IMR-90 (cell line): ENCODE results near the gene BCL2L1. TPM values are rescaled to one million over a fixed set of nuclear protein-coding genes. Genes with fewer than 3 reads are reported as not detected.

Source experiments
- ATAC-seq: fragments of 200-7000 bp; cut with Tn5 transposase; 2 replicates; pipeline ENCODE4 v1.9.1; 2020; ENCODE audit warnings: low read depth, mild to moderate bottlenecking, moderate library complexity
- BruUV-seq: library from RNA; stranded (reverse); fragments of 400-500 nt; replicated peaks from 2 replicates; lab custom pipeline; 2021; lab: Mats Ljungman, UMichigan
- CTCF ChIA-PET: fragments of 300-600 bp; formaldehyde crosslinking; extraction: SDS; loops from one replicate; lab custom pipeline; 2021; ENCODE audit warnings: antibody characterized with exemption; lab: Yijun Ruan, JAX
- POLR2A ChIA-PET: fragments of 300-600 bp; sonication (Branson Sonifier 250); formaldehyde crosslinking; loops from one replicate; lab custom pipeline; 2022; ENCODE audit warnings: antibody characterized with exemption; ENCODE audit not compliant: unreplicated experiment; lab: Charles Lee
- DNase-seq: peaks from one replicate; pipeline ENCODE4 v3.0.0; 2013
- H2AFZ ChIP-seq: replicated peaks from 2 replicates; pipeline ENCODE3; 2013; ENCODE audit warnings: low read length, mild to moderate bottlenecking; ENCODE audit not compliant: poor library complexity
- H2AK5ac ChIP-seq: 2 replicates; pipeline ENCODE4 v1.6.1; 2013; ENCODE audit warnings: low read depth, low read length, inconsistent platforms
- H2AK9ac ChIP-seq: replicated peaks from 2 replicates; pipeline ENCODE3; 2013; ENCODE audit warnings: mild to moderate bottlenecking, low read depth, low read length, moderate library complexity; ENCODE audit not compliant: poor library complexity
- H2BK120ac ChIP-seq: 2 replicates; pipeline ENCODE4 v1.6.1; 2013; ENCODE audit warnings: low read depth, low read length, inconsistent platforms
- H2BK15ac ChIP-seq: 3 replicates; pipeline ENCODE4 v1.6.1; 2013; ENCODE audit warnings: low read depth, low read length, inconsistent platforms
- H2BK20ac ChIP-seq: 2 replicates; pipeline ENCODE4 v1.6.1; 2013; ENCODE audit warnings: low read depth, mild to moderate bottlenecking, inconsistent platforms, low read length, moderate library complexity
- H2BK5ac ChIP-seq: 2 replicates; pipeline ENCODE4 v1.6.1; 2013; ENCODE audit warnings: mild to moderate bottlenecking, low read depth, low read length, inconsistent platforms; ENCODE audit not compliant: poor library complexity, severe bottlenecking
- H3K14ac ChIP-seq: replicated peaks from 2 replicates; pipeline ENCODE4 v1.6.1; 2013; ENCODE audit warnings: low read depth, low read length, inconsistent platforms
- H3K18ac ChIP-seq: 2 replicates; pipeline ENCODE4 v1.6.1; 2013; ENCODE audit warnings: low read depth, low read length, control low read depth
- H3K23ac ChIP-seq: 2 replicates; pipeline ENCODE4 v1.6.1; 2013; ENCODE audit warnings: low read depth, low read length, inconsistent platforms
- H3K27ac ChIP-seq: 2 replicates; pipeline ENCODE4 v1.5.1; 2013; ENCODE audit warnings: mild to moderate bottlenecking, control low read depth, low read length; ENCODE audit not compliant: insufficient read depth
- H3K27me3 ChIP-seq: 2 replicates; pipeline ENCODE4 v1.6.1; 2013; ENCODE audit warnings: low read length; ENCODE audit not compliant: control insufficient read depth, insufficient read depth
- H3K36me3 ChIP-seq: 2 replicates; pipeline ENCODE4 v1.6.1; 2013; ENCODE audit warnings: low read length, mixed read lengths; ENCODE audit not compliant: control insufficient read depth, insufficient read depth
- H3K4ac ChIP-seq: 2 replicates; pipeline ENCODE4 v1.6.1; 2013; ENCODE audit warnings: low read depth, low read length, inconsistent platforms
- H3K4me1 ChIP-seq: 2 replicates; pipeline ENCODE4 v1.6.1; 2013; ENCODE audit warnings: low read length, mixed read lengths; ENCODE audit not compliant: control insufficient read depth, insufficient read depth
- H3K4me2 ChIP-seq: 2 replicates; pipeline ENCODE4 v1.6.1; 2013; ENCODE audit warnings: low read depth, mild to moderate bottlenecking, control low read depth, low read length, moderate library complexity
- H3K4me3 ChIP-seq: 2 replicates; pipeline ENCODE4 v1.5.1; 2013; ENCODE audit warnings: low read depth, mild to moderate bottlenecking, control low read depth, low read length, moderate library complexity; ENCODE audit not compliant: insufficient read depth
- H3K56ac ChIP-seq: 2 replicates; pipeline ENCODE4 v1.6.1; 2013; ENCODE audit warnings: low read length, inconsistent platforms; ENCODE audit not compliant: insufficient read depth; ENCODE audit errors: extremely low read depth
- H3K79me1 ChIP-seq, 2 experiments: 2 replicates each; pipeline ENCODE4 v1.6.1; 2013; ENCODE audit warnings: low read length in 2 of 2, inconsistent platforms in 1 of 2, low read depth in 1 of 2
- H3K9ac ChIP-seq: 2 replicates; pipeline ENCODE4 v1.6.1; 2013; ENCODE audit warnings: low read depth, low read length, control low read depth
- H3K9me1 ChIP-seq: 2 replicates; pipeline ENCODE4 v1.6.1; 2013; ENCODE audit warnings: low read length, inconsistent platforms; ENCODE audit not compliant: insufficient read depth
- H3K9me3 ChIP-seq: 2 replicates; pipeline ENCODE4 v1.6.1; 2013; ENCODE audit warnings: low read length; ENCODE audit not compliant: control insufficient read depth, insufficient read depth
- H4K20me1 ChIP-seq: 2 replicates; pipeline ENCODE4 v1.6.1; 2013; ENCODE audit warnings: low read length, inconsistent platforms; ENCODE audit not compliant: insufficient read depth
- H4K5ac ChIP-seq: 2 replicates; pipeline ENCODE4 v1.6.1; 2013; ENCODE audit warnings: mild to moderate bottlenecking, low read depth, low read length, control low read depth
- H4K8ac ChIP-seq, 2 experiments: 2 replicates each; pipeline ENCODE4 v1.6.1; 2013; ENCODE audit warnings: low read depth in 2 of 2, low read length in 2 of 2, control low read depth in 1 of 2, inconsistent platforms in 1 of 2
- H4K91ac ChIP-seq: 2 replicates; pipeline ENCODE4 v1.6.1; 2013; ENCODE audit warnings: low read depth, low read length, inconsistent platforms; ENCODE audit not compliant: insufficient read depth
- CHD1 ChIP-seq: IDR thresholded peaks from 2 replicates; pipeline ENCODE4 v1.6.1; 2012; ENCODE audit warnings: low read depth, low read length, improper control_type of control experiment
- FOS ChIP-seq: fragments of 150-350 bp; IDR thresholded peaks from 2 replicates; pipeline ENCODE4 v1.6.1; 2016; ENCODE audit warnings: low read depth, low read length
- RAD21 ChIP-seq: IDR thresholded peaks from 2 replicates; pipeline ENCODE4 v1.6.1; 2012; ENCODE audit warnings: low read length, improper control_type of control experiment
- RCOR1 ChIP-seq: IDR thresholded peaks from 2 replicates; pipeline ENCODE4 v1.6.1; 2012; ENCODE audit warnings: mild to moderate bottlenecking, low read length, improper control_type of control experiment; ENCODE audit not compliant: insufficient replicate concordance
- RFX5 ChIP-seq: IDR thresholded peaks from 2 replicates; pipeline ENCODE4 v1.8.0; 2012; ENCODE audit warnings: low read depth, mild to moderate bottlenecking, low read length, moderate library complexity
- WGBS, 2 experiments: methylation state at CpG; one replicate each; pipeline versions ENCODE4 v1.1.5 to v1.1.7; 2013; ENCODE audit warnings: missing lambda C conversion rate in 2 of 2; ENCODE audit not compliant: insufficient read length in 1 of 2; ENCODE audit errors: extremely low coverage in 2 of 2; 5-methylcytosine and 5-hydroxymethylcytosine counted together
- dilution Hi-C: fragments of 300-500 bp; cut with HindIII; formaldehyde crosslinking; loops from one replicate; pipeline ENCODE4 v1.14.3; 2018; ENCODE audit warnings: low sequenced_read_pairs; ENCODE audit not compliant: unreplicated experiment
- in situ Hi-C: fragments of 300-500 bp; cut with MboI; formaldehyde crosslinking; loops from 3 replicates; pipeline ENCODE4 v1.14.3; 2019; ENCODE audit warnings: low sequenced_read_pairs, inconsistent platforms, mixed read lengths
- intact Hi-C: fragments of 100-400 bp; cut with micrococcal nuclease; formaldehyde crosslinking; loops from 2 replicates; pipeline ENCODE4 v1.10.0; 2022
- polyA plus RNA-seq, 3 experiments: library from polyadenylated mRNA; depleted of rRNA; stranded (reverse); fragments of >200 nt; gene quantifications; 2 replicates each; pipeline ENCODE4 v1.2.3, GENCODE V29; 2012; ENCODE audit warnings: low replicate concordance in 1 of 3
- total RNA-seq: library from RNA; depleted of rRNA; stranded (reverse); fragments of >200 nt; gene quantifications from 2 replicates; pipeline ENCODE4 v1.2.3, GENCODE V29; 2012

The BCL2L1 gene
- total and polyA plus RNA-seq, 2 of the 4 experiments (the other 2 are of a cell fraction) = 40.2 to 41.9 TPM

DNA sequence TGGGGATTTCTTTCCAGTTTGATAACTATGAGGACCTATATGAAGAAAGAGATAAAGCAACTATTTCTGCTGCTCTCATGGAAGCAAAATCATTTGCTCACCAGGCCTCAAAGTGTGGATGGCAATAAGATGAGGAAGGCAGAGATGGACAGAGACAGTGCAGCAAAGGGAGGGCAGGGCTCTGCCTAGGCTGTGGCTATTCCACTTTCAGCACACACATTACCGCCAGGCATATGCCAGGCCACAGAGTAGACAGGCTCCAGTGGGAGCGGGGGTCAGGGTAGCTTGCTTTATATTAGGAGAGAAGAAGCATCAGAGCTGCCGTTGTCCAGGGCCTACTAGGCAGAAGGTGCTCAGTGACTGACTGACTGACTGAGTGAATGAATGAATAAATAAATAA, 40.9 kb downstream of the BCL2L1 start:
- no CpG with 5 or more reads among the region's 3 CpGs for WGBS, 2 experiments
- intact Hi-C loops (no loop called here), dilution Hi-C loops (no loop called here), in situ Hi-C loops (no loop called here)
- Histone ChIP-seq H2AK5ac (no peak overlapping the region), H4K20me1 (peaks cover 33% of the 10 kb centered on the region; the same call in 1 of the 2 replicates), H2BK5ac (no peak overlapping the region), H4K91ac (no peak overlapping the region), H2BK120ac (no peak overlapping the region), H2BK20ac (no peak overlapping the region), H2AFZ (no peak overlapping the region), H3K27ac (no peak overlapping the region), H4K8ac (no peak overlapping the region), H3K4ac (no peak overlapping the region), H2AK9ac (no peak overlapping the region), H3K9me1 (peaks cover 34% of the 10 kb centered on the region), H3K4me3 (no peak overlapping the region), H2BK15ac (no peak overlapping the region), H3K56ac (no peak overlapping the region), H3K9ac (no peak overlapping the region), H3K14ac (no peak overlapping the region), H4K5ac (no peak overlapping the region), H3K79me1 (peaks cover 54 to 89% of the 10 kb centered on the region in 2 experiments), H3K23ac (no peak overlapping the region), H3K4me1 (peaks cover 17% of the 10 kb centered on the region), H3K9me3 (no peaks in the 10 kb centered on the region), H3K36me3 (peaks cover 22% of the 10 kb centered on the region), H3K27me3 (no peaks in the 10 kb centered on the region), H3K18ac (no peak overlapping the region), H3K4me2 (no peak overlapping the region)
- ChIA-PET POLR2A (no interaction called here), CTCF (interaction anchor here (1.2 kb wide), 1 partner anchor 42 kb away, joined by 3 read pairs; no protein-coding TSS in a partner anchor)
- ATAC-seq = no peak
- TF ChIP-seq RAD21 = no peak
- no peak for TF ChIP-seq CHD1
- TF ChIP-seq RCOR1 = no peak
- no peak for TF ChIP-seq FOS
- no peak for TF ChIP-seq RFX5
- BruUV-seq = no TSS peak
- no peak for DNase-seq
